GM03348 (cell line): ENCODE data around the gene H2BK1.

Experiments used
- DNase-seq: peaks from one replicate; pipeline ENCODE4 v3.0.0; 2012; ENCODE audit warnings: low spot score

Gene H2BK1

GRCh38 chr7:151232091-151232916 is 22.0 kb upstream of the H2BK1 start, which contains the start of gene CHPF2:
Gene CHPF2, plus strand, starts transcription at chr7:151232483. Its CDS starts 1,529 bp downstream, at chr7:151234012.
- DNase-seq: peak; percentile 97

- no peak for DNase-seq
Measured at GRCh38 chr7:151231080-151231479, 20.8 kb upstream of the H2BK1 start.

- no peak for DNase-seq
Measured at GRCh38 chr7:151229249-151229648, 19.0 kb upstream of the H2BK1 start.

- no peak for DNase-seq
Measured at GRCh38 chr7:151228024-151228866, 18.0 kb upstream of the H2BK1 start.

GRCh38 chr7:151226875-151227782 is 16.8 kb upstream of the H2BK1 start, which contains the start of gene ABCF2:
Gene ABCF2, minus strand, starts transcription at chr7:151227205. Its CDS starts 747 bp downstream, at chr7:151226458.
- DNase-seq: peak; percentile 99

- no peak for DNase-seq
Measured at GRCh38 chr7:151226560-151226874, 16.2 kb upstream of the H2BK1 start.

GRCh38 chr7:151225948-151226510 is 15.7 kb upstream of the H2BK1 start:
- no peak for DNase-seq

GRCh38 chr7:151223728-151224127 is 13.4 kb upstream of the H2BK1 start:
- no peak for DNase-seq

- DNase-seq: no peak
Measured at GRCh38 chr7:151218170-151218569, 7.9 kb upstream of the H2BK1 start.

GRCh38 chr7:151215396-151215795 is 5.1 kb upstream of the H2BK1 start:
- no peak for DNase-seq

- DNase-seq: no peak
Measured at GRCh38 chr7:151213826-151214225, 3.5 kb upstream of the H2BK1 start.

- DNase-seq: no peak
Measured at GRCh38 chr7:151212626-151213025, 2.3 kb upstream of the H2BK1 start.

- no peak for DNase-seq
Measured at GRCh38 chr7:151211155-151211772, 976 bp upstream of the H2BK1 start.

GRCh38 chr7:151209588-151209987 is 700 bp downstream of the H2BK1 start:
- no peak for DNase-seq

- DNase-seq: no peak
Measured at GRCh38 chr7:151208253-151208862, 1.9 kb downstream of the H2BK1 start.

GRCh38 chr7:151207804-151208203 is 2.5 kb downstream of the H2BK1 start:
- no peak for DNase-seq

GRCh38 chr7:151207315-151207714 is 3.0 kb downstream of the H2BK1 start:
- DNase-seq: no peak

- no peak for DNase-seq
Measured at GRCh38 chr7:151206914-151207313, 3.4 kb downstream of the H2BK1 start.

GRCh38 chr7:151205730-151206129 is 4.6 kb downstream of the H2BK1 start:
- DNase-seq: no peak

GRCh38 chr7:151204383-151205032 is 5.8 kb downstream of the H2BK1 start:
- no peak for DNase-seq
